H1 (cell line): ENCODE results near the gene CP. TPM values are rescaled to one million over a fixed set of nuclear protein-coding genes. Genes with fewer than 3 reads are reported as not detected.

Experiments
- CEBPB ChIP-seq: IDR thresholded peaks from 2 replicates; pipeline ENCODE4 v1.6.1; 2012; ENCODE audit warnings: low read depth, low read length
- FOSL1 ChIP-seq: IDR thresholded peaks from 2 replicates; pipeline ENCODE4 v1.6.1; 2011; ENCODE audit warnings: mild to moderate bottlenecking, low read depth, low read length, moderate library complexity; ENCODE audit not compliant: insufficient read depth
- SUZ12 ChIP-seq: fragments of 200-600 bp; sonication (generic); IDR thresholded peaks from 2 replicates; pipeline ENCODE4 v1.6.1; 2012; ENCODE audit warnings: mild to moderate bottlenecking, inconsistent platforms, low read length, moderate library complexity, mixed read lengths
- polyA plus RNA-seq, 7 experiments: library from polyadenylated mRNA; depleted of rRNA in 3 of 7; stranded (reverse) in 5 of 7; unstranded in 2 of 7; fragments of >200 nt in 5 of 7; fragments of 200-250 nt in 2 of 7; gene quantifications; 1 replicate in 5 of 7; 2 replicates in 1 of 7; 4 replicates in 1 of 7; pipeline versions ENCODE4 v1.2.1 to v1.2.3, GENCODE V29; 2011 to 2013; ENCODE audit warnings: missing spikeins in 2 of 7, mixed read lengths in 2 of 7
- total RNA-seq: library from RNA; stranded (reverse); fragmentation: NEBNext Ultra II Directional; extraction: Animal tissue kit (Norgen Biotek cat#: 25700); gene quantifications from 2 replicates; pipeline ENCODE4 v1.2.1, GENCODE V29; 2021

The CP gene
- total and polyA plus RNA-seq, 2 of the 8 experiments (the other 6 are each of a cell fraction or from before 2014, with no cell fraction given) = 0.32 to 2.6 TPM

DNA sequence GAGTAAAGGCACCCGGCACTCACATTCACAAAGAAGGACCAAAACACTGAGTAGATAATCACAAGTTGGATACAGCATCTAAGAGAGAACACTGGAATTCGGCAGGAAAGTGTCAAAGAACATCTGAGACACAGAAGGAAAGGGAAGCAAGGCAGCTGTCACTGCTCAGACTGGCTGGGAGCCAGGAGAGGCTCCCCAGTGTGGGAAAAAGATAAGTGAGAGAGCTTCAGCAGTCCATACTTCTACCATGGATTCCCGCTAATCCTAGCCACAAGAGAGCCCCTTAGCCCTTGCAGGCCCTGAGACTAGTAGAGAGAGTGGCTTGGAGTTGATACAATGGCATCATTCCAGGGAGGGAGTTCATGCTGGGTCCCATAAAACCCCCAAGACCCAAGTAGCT, 36.7 kb upstream of the CP start (continued):
- no peak for TF ChIP-seq SUZ12
- no peak for TF ChIP-seq FOSL1
- no peak for TF ChIP-seq CEBPB
